ENCODE results near the gene LRRC4.
A peak's percentile ranks its signal among the peaks of the same experiment; 100 is the strongest.

Gene LRRC4

GRCh38 chr7:128004623-128005022 lies 26.6 kb downstream of the LRRC4 start:
- no peak for DNase-seq

GRCh38 chr7:128003787-128004186 lies 27.4 kb downstream of the LRRC4 start:
- DNase-seq, result no peak

DNA sequence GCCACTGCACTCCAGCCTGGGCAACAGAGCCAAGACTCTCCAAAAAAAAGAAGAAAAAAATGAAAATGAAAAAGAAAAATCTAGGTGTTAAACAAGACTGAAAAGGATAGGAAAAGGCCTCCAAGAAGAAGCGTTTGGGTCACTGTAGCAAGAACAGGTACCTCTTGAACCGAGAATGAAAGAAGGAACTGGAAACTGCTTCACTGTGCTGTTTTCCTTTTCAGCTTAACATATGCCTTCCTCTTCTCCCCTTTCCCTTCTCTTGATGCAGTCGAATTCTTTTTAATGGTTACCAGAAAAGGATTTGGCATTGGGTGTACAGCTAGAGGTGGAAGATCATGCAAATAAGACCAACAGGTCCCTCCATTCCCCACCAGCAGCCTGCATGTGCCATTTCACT lies 28.1 kb downstream of the LRRC4 start:
- DNase-seq, result no peak

DNA sequence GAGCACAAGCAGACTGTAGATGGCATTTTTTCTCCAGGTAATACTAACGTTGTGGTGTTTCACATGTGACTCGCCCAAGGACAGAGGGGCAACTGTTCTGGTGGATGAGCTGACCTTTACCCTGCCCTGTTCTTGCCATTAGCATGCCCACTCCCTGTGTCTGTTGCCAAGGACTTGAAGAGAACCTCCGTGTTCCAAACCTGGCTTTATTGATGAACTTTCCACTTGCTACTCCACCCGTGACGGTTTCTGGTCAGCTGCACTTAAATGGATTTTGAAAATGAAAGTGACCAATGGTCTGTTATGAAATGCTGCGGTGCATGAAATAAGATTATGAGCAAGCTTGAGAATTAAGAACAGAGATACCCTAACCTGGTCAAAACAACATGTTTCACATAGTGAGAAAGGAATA lies 30.4 kb downstream of the LRRC4 start:
- DNase-seq, result no peak

GRCh38 chr7:128000048-128000447 lies 31.2 kb downstream of the LRRC4 start:
- DNase-seq, result no peak

- DNase-seq, result no peak
Measured at GRCh38 chr7:127998671-127999070, 32.6 kb downstream of the LRRC4 start.

DNA sequence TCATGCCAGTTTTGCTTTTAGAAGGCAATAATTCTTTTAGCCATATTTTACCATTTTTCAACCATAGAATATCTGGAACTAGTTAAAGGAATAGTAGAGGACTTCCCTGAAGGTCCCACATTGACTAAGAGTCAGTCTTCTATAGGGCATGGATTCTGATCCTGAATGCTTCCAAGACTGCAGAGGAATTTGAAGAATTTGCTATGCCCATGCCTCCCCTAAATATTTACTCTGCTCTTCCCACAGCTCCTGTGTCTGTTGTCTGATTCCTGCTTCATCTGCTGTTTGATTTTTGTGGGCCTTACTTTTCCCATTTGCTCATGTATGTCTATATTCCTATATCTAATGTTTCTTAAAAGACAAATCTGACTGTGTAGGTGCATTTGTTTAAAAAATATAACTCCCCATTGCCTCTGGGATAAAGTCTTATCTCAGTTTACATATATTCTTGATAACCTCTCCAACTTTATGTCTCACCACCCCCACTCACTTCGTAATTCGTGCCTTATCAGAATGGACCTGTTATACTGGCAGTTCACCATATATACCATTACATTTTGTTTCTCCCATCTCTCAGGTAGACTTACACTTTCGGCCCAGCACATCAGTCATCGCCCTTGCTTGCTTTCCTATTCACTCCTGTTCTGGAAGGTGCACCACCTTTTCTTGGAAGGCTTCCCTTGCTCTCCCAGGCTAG lies 33.9 kb downstream of the LRRC4 start:
- no peak for DNase-seq

- no peak for DNase-seq
Measured at GRCh38 chr7:127996253-127997071, 34.8 kb downstream of the LRRC4 start.

GRCh38 chr7:127995881-127996215 lies 35.4 kb downstream of the LRRC4 start:
- DNase-seq, result no peak

DNA sequence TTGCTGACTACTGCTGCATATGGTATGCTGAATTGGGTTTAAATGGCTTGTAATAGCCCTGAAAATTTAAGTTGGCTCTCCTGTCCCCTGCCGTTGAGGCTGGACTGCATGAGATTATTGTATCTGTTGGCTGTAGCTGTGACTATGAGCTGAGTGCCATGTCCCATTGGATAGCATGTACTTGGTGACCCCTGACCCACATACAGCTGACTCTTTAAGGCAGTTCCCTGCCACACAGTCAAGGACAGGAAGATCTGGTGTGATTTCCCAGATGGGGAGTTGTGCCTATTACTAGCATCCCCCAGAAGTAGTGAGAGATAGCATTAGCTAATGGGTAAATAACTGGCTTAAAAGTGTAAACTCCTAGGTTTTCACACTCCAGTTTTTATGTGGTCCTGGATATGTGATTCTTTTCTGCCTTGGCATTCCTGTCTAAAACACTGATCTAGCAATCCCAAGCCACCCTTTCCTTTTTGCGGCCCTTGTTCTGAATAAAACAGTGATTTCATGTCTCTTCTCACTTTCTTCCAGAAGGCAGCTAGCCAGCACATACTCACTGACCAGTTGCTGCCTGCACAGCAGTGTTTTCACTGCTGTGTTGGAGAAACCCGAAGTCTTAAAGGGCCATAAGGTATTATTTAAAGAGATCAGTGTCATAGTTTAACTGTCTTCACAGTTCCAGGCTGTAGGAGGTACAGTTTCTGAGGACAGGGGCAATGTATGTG lies 35.9 kb downstream of the LRRC4 start:
- peak; percentile 70 for DNase-seq

DNA sequence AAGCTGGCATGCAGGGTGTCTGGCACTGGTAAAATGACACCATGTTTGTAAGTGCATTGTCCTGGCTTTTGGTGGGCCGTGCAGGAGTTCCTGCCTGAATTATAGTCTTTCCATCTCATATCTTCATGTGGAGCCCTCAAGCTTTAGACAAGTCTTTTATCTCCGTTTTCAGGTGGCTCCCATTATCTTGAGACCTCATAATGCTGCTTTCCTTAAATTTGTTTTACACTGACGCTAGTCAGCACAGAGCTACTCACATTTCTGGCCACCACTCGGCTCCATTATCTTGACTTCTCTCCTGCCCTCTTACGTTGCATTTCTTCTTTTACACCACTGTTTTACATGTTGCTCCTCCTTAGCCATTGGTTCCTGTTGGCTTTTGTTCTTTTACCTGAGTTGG lies 37.2 kb downstream of the LRRC4 start:
- DNase-seq, result no peak

GRCh38 chr7:127993317-127993716 lies 37.9 kb downstream of the LRRC4 start:
- DNase-seq, result no peak

- DNase-seq, result no peak
Measured at GRCh38 chr7:127988751-127989150, 42.5 kb downstream of the LRRC4 start.

GRCh38 chr7:127986581-127987521 lies 44.4 kb downstream of the LRRC4 start:
- no peak for DNase-seq

- no peak for DNase-seq
Measured at GRCh38 chr7:127983804-127984332, 47.4 kb downstream of the LRRC4 start.

GRCh38 chr7:127981965-127982364 lies 49.3 kb downstream of the LRRC4 start:
- no peak for DNase-seq

DNA sequence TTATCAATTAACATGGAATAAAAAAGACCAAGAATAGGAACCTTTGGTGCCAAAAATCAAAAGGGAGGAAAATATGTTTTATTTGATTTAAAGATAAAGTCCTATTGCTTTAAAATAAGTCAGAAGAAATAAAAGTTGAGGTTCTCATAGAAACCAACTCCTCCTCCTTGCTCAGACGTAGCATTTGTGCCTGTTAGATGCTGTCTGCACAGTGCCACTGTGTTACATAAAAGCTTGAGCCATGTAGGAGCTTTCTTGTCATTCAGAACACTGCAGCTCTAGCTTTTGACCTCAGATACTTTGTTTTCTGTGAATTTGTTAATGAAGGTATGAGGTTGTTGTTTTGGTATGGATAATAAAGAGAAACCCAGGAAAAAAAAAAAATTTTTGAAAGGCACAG lies 50.3 kb downstream of the LRRC4 start:
- no peak for DNase-seq

GRCh38 chr7:127979728-127980126 lies 51.5 kb downstream of the LRRC4 start:
- DNase-seq, result no peak

- DNase-seq, result no peak
Measured at GRCh38 chr7:127979113-127979727, 52.0 kb downstream of the LRRC4 start.

- no peak for DNase-seq
Measured at GRCh38 chr7:127978421-127978820, 52.8 kb downstream of the LRRC4 start.
